ENCODE measurements around the gene SNRNP25. TPM values are rescaled to one million over a fixed set of nuclear protein-coding genes. Genes with fewer than 3 reads are reported as not detected.

Gene SNRNP25
- total RNA-seq: 55.0 and 59.3 TPM in 2 replicates

GRCh38 chr16:53346-54236 lies at the start of gene SNRNP25, which contains the start of gene POLR3K:
Gene SNRNP25 (plus strand): TSS chr16:53828. CDS start chr16:54017, 189 bp downstream.
Gene POLR3K (minus strand): TSS chr16:53608. CDS start chr16:53586, 22 bp downstream.

GRCh38 chr16:72561-73548 lies 19.2 kb downstream of the SNRNP25 start, which contains the start of gene RHBDF1:
Gene RHBDF1 (minus strand): TSS chr16:72631. CDS start chr16:65015, 7,616 bp downstream.

GRCh38 chr16:77807-78443 lies 24.3 kb downstream of the SNRNP25 start, which contains the start of gene MPG:
Gene MPG (plus strand): TSS chr16:78225. CDS start chr16:78310, 85 bp downstream.

Other genes with a start within 250 kb of the SNRNP25 start
- 7.9 and 8.2 TPM in 2 replicates for gene POLR3K, start 220 bp upstream of the SNRNP25 start, total RNA-seq
- 28.2 and 34.0 TPM in 2 replicates for gene RHBDF1, start 18.8 kb downstream of the SNRNP25 start, total RNA-seq
- 166 and 188 TPM in 2 replicates for gene MPG, start 24.4 kb downstream of the SNRNP25 start, total RNA-seq
- 12.9 and 14.4 TPM in 2 replicates for gene NPRL3, start 84.8 kb downstream of the SNRNP25 start, total RNA-seq
- not detected in 2 replicates for gene HBZ, start 98.8 kb downstream of the SNRNP25 start, total RNA-seq
- gene HBM, start 112.2 kb downstream of the SNRNP25 start, total RNA-seq: not detected in 2 replicates
- 1.6 and 1.7 TPM in 2 replicates for gene HBA2, start 119.0 kb downstream of the SNRNP25 start, total RNA-seq
- gene HBA1, start 122.9 kb downstream of the SNRNP25 start, total RNA-seq: not detected in 2 replicates
- gene HBQ1, start 126.6 kb downstream of the SNRNP25 start, total RNA-seq: 1.2 and 1.9 TPM in 2 replicates
- gene LUC7L, start 175.6 kb downstream of the SNRNP25 start, total RNA-seq: 25.6 and 38.5 TPM in 2 replicates
- gene FAM234A, start 181.0 kb downstream of the SNRNP25 start, total RNA-seq: 76.9 and 86.8 TPM in 2 replicates
- 0.17 and 0.30 TPM in 2 replicates for gene RGS11, start 222.1 kb downstream of the SNRNP25 start, total RNA-seq
- gene ARHGDIG, start 226.8 kb downstream of the SNRNP25 start, total RNA-seq: not detected in 2 replicates
- gene PDIA2, start 229.3 kb downstream of the SNRNP25 start, total RNA-seq: 0.17 and 0.45 TPM in 2 replicates